Measurements from ENCODE around the gene NLGN4Y.
"Not testable (repeated sequence)": the region's sequence is repeated elsewhere in the genome, so short reads cannot be mapped to it uniquely, and the experiment has no call there.

Gene NLGN4Y

DNA sequence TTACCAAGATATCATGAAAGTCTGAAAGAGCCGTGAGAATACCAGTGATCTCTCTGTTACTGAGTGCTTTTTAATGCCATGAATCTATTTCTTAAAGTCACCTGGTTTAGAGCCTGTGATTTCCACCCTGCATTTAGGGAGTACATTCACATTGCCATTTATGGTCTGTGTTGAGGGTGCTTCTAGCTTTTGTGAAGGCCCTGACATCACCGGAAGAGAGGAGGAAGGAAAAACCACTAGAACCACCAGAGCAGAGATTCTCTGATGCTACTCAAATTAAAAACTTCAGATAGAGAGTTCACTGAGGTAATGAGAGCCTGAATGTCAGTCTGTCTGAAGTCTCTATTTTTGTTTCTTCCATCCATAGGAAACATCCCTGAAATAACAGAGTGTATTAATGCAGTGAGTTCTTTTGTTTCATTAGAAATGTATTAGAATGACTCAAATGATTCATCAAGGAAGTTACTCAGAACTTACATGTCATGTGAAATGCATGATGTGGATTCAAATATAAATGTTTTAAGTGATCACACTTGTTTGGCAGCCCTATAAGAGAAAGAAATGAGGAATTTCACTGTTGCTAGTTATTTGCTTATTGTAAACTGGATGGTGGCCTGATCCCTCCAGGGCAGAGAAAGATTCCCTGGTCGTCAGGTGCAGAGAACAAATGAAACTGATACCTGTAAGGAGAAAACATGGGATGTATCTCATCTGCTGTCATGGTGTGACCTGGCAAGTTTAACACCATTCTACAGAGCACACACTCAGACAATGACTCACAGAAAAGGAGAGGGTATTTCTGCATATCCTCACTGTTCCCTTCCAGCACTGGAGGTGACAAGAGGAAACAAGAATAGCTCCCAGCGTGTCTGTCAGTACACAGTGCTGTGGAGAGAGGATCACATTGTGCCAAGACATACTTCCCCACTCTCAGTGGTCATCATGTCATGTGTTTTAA lies 310.1 kb downstream of the NLGN4Y start:
- no peak for DNase-seq (ENCODE audit: low read depth in 2 of 2)

- no peak for DNase-seq (ENCODE audit: low read depth in 2 of 2)
Observed at GRCh38 chrY:14837466-14837865, 313.1 kb downstream of the NLGN4Y start.

DNA sequence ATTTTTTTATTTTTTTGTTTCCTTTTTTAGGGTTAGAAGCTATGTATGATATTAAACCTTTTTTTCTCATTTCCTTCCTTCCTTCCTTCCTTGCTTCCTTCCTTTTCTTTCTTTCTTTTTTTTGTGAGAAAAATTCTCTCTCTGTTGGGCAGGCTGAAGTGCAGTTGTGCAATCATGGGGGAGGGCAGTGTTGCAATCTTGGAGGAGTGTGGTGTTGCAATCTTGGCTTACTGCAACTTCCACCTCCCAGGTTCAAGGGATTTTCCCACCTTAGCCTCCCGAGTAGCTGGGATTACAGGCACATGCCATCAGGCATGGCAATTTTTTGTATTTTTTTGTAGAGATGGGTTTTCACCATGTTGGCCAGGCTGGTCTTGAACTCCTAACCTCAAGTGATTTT lies 326.4 kb downstream of the NLGN4Y start:
- DNase-seq (ENCODE audit: low read depth in 2 of 2): no peak

DNA sequence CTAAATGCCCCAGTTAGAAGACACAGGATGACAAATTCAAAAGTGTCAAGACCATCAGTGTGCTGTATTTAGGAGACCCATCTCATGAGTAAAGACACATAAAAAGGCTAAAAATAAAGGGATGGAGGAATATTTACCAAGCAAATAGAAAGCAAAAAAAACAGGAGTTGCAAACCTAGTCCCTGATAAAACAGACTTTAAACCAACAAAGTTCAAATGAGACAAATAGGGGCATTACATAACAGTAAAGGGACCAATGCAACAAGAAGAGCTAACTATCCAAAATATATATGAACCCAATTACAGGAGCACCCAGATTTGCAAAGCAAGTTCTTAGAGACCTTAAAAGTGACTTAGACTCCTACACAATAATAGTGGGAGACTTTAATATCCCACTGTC lies 336.1 kb downstream of the NLGN4Y start:
- no peak for DNase-seq (ENCODE audit: low read depth in 2 of 2)

GRCh38 chrY:14861033-14861432 lies 336.7 kb downstream of the NLGN4Y start:
- not testable (repeated sequence) for DNase-seq (ENCODE audit: low read depth in 2 of 2)

DNA sequence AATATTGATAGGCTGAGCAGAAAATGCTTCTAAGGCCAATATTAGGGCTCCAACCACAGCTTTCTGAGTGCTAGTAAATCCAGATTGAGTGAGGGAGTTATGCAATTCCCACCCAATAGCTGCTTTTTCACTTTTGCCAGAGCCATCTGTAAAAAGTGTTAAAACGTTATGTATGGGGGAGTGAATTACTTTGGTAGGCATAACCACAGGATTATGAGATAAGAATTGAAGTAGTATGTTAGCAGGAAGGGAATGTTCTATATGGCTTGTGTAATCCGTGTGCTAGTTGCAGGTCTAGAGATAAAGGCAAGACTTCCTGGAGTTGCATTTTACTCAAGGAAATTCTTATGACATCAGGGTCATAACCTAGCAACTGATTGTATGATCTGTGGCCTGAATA lies 347.6 kb downstream of the NLGN4Y start:
- no peak for DNase-seq (ENCODE audit: low read depth in 2 of 2)
